Loucy (cell line): Measurements from ENCODE around the gene WASF2.
A peak's percentile ranks its signal among the peaks of the same experiment; 100 is the strongest.

Experiments
- H2AFZ ChIP-seq: fragments of 200-600 bp; sonication (generic); 2 replicates; pipeline ENCODE4 v1.6.0; 2016; ENCODE audit warnings: antibody characterized with exemption, mild to moderate bottlenecking, low read length, moderate library complexity
- H3F3A ChIP-seq: fragments of 200-600 bp; 2 replicates; pipeline ENCODE4 v1.6.0; 2016; ENCODE audit warnings: antibody characterized with exemption, low read depth, mild to moderate bottlenecking
- H3K27me3 ChIP-seq: fragments of 200-600 bp; sonication (generic); 2 replicates; pipeline ENCODE4 v1.6.1; 2014; ENCODE audit warnings: low read length, mild to moderate bottlenecking; ENCODE audit not compliant: insufficient read depth, poor library complexity, severe bottlenecking
- H3K36me3 ChIP-seq: fragments of 200-600 bp; sonication (generic); 2 replicates; pipeline ENCODE4 v1.6.1; 2016; ENCODE audit warnings: low read length; ENCODE audit not compliant: insufficient read depth
- H3K4me1 ChIP-seq: fragments of 200-600 bp; sonication (generic); 2 replicates; pipeline ENCODE4 v1.5.1; 2014; ENCODE audit warnings: low read length, mild to moderate bottlenecking; ENCODE audit not compliant: insufficient read depth, poor library complexity, severe bottlenecking
- H3K4me2 ChIP-seq: fragments of 200-600 bp; sonication (generic); 2 replicates; pipeline ENCODE4 v1.6.0; 2014; ENCODE audit warnings: antibody characterized with exemption, low read length, low read depth, mild to moderate bottlenecking; ENCODE audit not compliant: poor library complexity, severe bottlenecking
- H3K4me3 ChIP-seq: fragments of 200-600 bp; sonication (generic); 2 replicates; pipeline ENCODE4 v1.5.1; 2014; ENCODE audit warnings: low read length, mild to moderate bottlenecking, mixed read lengths; ENCODE audit not compliant: poor library complexity, severe bottlenecking
- H3K79me2 ChIP-seq: fragments of 200-600 bp; sonication (generic); 2 replicates; pipeline ENCODE4 v1.6.1; 2014; ENCODE audit warnings: low read length; ENCODE audit not compliant: insufficient read depth
- H3K9ac ChIP-seq: fragments of 200-600 bp; sonication (generic); 2 replicates; pipeline ENCODE4 v1.6.0; 2014; ENCODE audit warnings: mild to moderate bottlenecking, low read depth, low read length, moderate library complexity; ENCODE audit not compliant: poor library complexity, severe bottlenecking
- H3K9me2 ChIP-seq: fragments of 200-600 bp; sonication (generic); replicated peaks from 2 replicates; pipeline ENCODE4 v1.6.1; 2016; ENCODE audit warnings: low read depth, low read length, mixed read lengths
- H3K9me3 ChIP-seq: fragments of 200-600 bp; sonication (generic); 2 replicates; pipeline ENCODE4 v1.6.1; 2014; ENCODE audit warnings: mild to moderate bottlenecking, antibody characterized with exemption, low read length, low read depth; ENCODE audit not compliant: insufficient read depth
- H4K20me1 ChIP-seq: fragments of 200-600 bp; sonication (generic); 2 replicates; pipeline ENCODE4 v1.6.0; 2014; ENCODE audit warnings: antibody characterized with exemption, low read length, mild to moderate bottlenecking; ENCODE audit not compliant: insufficient read depth, poor library complexity, severe bottlenecking
- CTCF ChIP-seq: fragments of 200-600 bp; sonication (generic); conservative IDR thresholded peaks from 2 replicates; pipeline ENCODE4 v1.5.1; 2014; ENCODE audit warnings: mild to moderate bottlenecking, antibody characterized with exemption, low read length
- EZH2phosphoT487 ChIP-seq: fragments of 200-600 bp; IDR thresholded peaks from 2 replicates; pipeline ENCODE4 v1.6.1; 2018; ENCODE audit warnings: antibody characterized with exemption, mild to moderate bottlenecking, moderate library complexity, borderline replicate concordance

WASF2 gene

DNA sequence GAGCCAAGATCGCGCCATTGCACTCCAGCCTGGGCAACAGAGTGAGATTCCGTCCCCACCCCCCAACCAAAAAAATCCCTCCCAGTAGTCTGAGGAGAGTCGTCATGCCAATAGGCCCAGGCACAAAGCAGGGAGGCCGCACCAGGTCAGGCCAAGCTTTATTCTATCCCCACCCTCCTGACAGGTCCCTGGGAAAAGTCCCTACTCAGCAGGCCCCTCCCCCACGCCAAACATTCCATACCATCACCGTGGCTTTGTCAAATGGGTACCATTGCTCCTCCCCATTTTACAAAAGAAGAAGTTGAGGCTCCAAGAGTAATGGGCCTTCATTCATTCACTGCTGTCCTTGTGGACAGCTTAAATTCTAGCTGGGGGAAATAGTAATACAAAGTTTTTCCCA is 92.2 kb downstream of the WASF2 start:
- Histone ChIP-seq H3K9me3 (no peaks in the 10 kb centered on the region), H3K4me3 (no peak overlapping the region), H3K4me2 (no peak overlapping the region), H3K4me1 (peaks cover 23% of the 10 kb centered on the region), H2AFZ (no peak overlapping the region), H3K27me3 (no peaks in the 10 kb centered on the region), H3F3A (peaks cover 3% of the 10 kb centered on the region; the same call in 1 of the 2 replicates), H3K9ac (no peak overlapping the region), H3K36me3 (no peaks in the 10 kb centered on the region), H3K9me2 (no peaks in the 10 kb centered on the region), H4K20me1 (no peaks in the 10 kb centered on the region), H3K79me2 (no peaks in the 10 kb centered on the region)
- no peak for TF ChIP-seq EZH2phosphoT487

DNA sequence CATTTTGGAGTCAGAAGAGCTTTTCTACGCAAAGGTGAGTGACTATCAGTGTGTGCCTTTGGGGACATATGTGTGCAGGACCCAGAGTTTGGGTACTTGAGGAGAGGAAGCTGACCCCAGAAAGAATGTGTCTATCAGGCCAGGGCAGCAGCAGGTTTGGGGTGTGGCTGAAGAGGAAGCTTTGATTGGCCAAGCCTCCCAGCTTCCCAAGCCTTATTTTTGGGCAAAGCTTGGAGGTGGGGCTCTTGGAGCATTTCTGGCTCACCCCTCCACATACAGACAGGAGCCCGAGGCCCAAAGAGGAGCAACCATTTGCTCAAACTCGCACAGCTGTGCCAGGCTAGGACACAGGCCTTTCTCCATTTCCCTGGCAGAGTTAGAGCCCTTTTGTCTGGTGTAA is 92.9 kb downstream of the WASF2 start:
- Histone ChIP-seq H3K9me2 (no peaks in the 10 kb centered on the region), H3F3A (no peaks in the 10 kb centered on the region), H3K36me3 (no peaks in the 10 kb centered on the region), H3K27me3 (no peaks in the 10 kb centered on the region), H3K79me2 (no peaks in the 10 kb centered on the region), H3K9me3 (no peaks in the 10 kb centered on the region), H3K9ac (no peak overlapping the region), H3K4me3 (no peak overlapping the region), H3K4me2 (no peak overlapping the region), H2AFZ (no peak overlapping the region), H4K20me1 (no peaks in the 10 kb centered on the region), H3K4me1 (peaks cover 20% of the 10 kb centered on the region)
- TF ChIP-seq CTCF (no peak), EZH2phosphoT487 (no peak)

DNA sequence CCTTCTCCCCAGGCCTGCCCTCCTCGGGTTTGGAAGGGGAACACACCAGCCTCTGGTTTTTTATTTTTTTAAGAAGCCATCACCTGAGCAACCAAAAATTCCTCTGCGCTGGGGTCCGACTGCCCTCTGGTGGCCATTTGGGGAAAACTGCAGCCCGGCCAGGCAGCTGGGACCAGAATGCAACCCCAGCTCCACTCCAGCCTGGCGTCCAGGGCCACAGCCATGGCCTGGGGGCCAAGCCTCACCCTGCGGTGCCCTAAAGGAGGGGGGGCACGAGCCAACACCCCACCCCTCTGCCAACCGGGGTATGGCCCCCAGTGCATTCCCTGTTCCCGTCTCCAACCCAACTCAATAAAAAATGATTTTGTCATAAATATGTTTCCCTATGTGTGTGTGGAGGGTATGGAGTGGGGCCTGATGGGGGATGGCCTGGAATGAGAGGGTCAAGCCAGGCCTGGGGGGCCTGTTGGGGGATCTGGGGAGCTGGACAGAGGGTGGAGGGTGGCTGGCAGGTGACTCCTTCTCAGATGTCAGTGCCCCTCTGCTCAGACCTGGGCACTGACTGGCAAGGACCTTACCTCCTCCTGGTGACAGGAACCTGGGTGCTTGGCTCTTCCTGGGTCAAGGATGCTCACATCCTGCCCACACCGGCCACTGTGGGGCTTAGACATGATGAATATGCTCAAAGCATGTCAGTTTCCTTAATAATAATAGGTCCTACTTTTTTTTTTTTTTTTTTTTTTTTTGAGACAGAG is 94.3 kb downstream of the WASF2 start:
- Histone ChIP-seq H3K79me2 (no peaks in the 10 kb centered on the region), H3K9me3 (no peaks in the 10 kb centered on the region), H4K20me1 (no peaks in the 10 kb centered on the region), H3K27me3 (no peaks in the 10 kb centered on the region), H3K4me2 (no peak overlapping the region), H3K9ac (no peak overlapping the region), H2AFZ (0 out of 2 replicates have a peak overlapping the region, but pooled peaks have one; percentile 55), H3K4me1 (peaks cover 11% of the 10 kb centered on the region), H3K36me3 (no peaks in the 10 kb centered on the region), H3K4me3 (no peak overlapping the region), H3K9me2 (no peaks in the 10 kb centered on the region), H3F3A (no peaks in the 10 kb centered on the region)
- TF ChIP-seq EZH2phosphoT487 (no peak), CTCF (peak; percentile 96)

DNA sequence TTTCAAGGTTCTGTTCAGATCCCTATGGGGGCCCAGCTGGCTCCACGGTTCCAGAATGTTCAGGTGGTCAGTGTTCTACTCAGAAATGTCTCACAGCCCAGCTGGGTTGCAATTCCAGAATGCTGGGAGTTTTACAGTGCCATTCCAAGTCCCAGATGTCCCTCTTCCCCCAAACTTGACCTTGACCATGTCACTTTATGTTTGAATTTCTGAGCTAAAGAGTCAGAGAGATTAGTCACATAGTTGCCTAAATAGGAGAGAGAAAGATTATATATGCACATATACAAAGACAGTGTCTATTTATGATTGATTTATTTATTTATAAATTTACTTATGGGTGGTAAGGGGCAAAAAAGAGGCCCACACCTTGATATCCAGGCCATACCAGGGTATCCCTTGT is 95.0 kb downstream of the WASF2 start:
- Histone ChIP-seq H3K4me1 (peaks cover 11% of the 10 kb centered on the region), H3K9me3 (no peaks in the 10 kb centered on the region), H4K20me1 (no peaks in the 10 kb centered on the region), H2AFZ (no peak overlapping the region), H3K79me2 (no peaks in the 10 kb centered on the region), H3K9ac (no peak overlapping the region), H3F3A (no peaks in the 10 kb centered on the region), H3K4me3 (no peak overlapping the region), H3K9me2 (no peaks in the 10 kb centered on the region), H3K4me2 (no peak overlapping the region), H3K36me3 (no peaks in the 10 kb centered on the region), H3K27me3 (no peaks in the 10 kb centered on the region)
- TF ChIP-seq CTCF (no peak), EZH2phosphoT487 (no peak)
